ENCODE measurements around the gene TSPEAR.

GRCh38 chr21:44537930-44538911, 173.2 kb downstream of the TSPEAR start:
- TF ChIP-seq CTCF (IDR thresholded peaks at IDR 0.05): no peak
- no peak for TF ChIP-seq POLR2A (IDR thresholded peaks at IDR 0.05)
